Esophagus muscularis mucosa (tissue), 4 donors: ENCODE measurements around the gene SGPP2. TPM values are rescaled to one million over a fixed set of nuclear protein-coding genes. Genes with fewer than 3 reads are reported as not detected.

Source experiments
- DNase-seq: peaks from one replicate; pipeline ENCODE4 v3.0.0-alpha.2; 2017; ENCODE audit errors: extremely low spot score
- H3K27ac ChIP-seq, 4 donors: fragments of 200-600 bp; sonication (generic); replicated peaks in 1 of 4; 1 replicate in 3 of 4; 2 replicates in 1 of 4; pipeline ENCODE4 v1.5.1; 2016 to 2019; ENCODE audit warnings: mild to moderate bottlenecking in 1 of 4
- H3K27me3 ChIP-seq, 4 donors: fragments of 200-600 bp; sonication (generic); one replicate each; pipeline versions ENCODE4 v1.5.1 to v1.6.0; 2016 to 2019
- H3K36me3 ChIP-seq, 4 donors: fragments of 200-600 bp; sonication (generic); one replicate each; pipeline ENCODE4 v1.5.1; 2016 to 2019
- H3K4me1 ChIP-seq, 4 donors: fragments of 200-600 bp; sonication (generic); one replicate each; pipeline ENCODE4 v1.5.1; 2016 to 2019
- H3K4me3 ChIP-seq, 4 donors: fragments of 200-600 bp; sonication (generic); 1 replicate in 2 of 4; 2 replicates in 2 of 4; pipeline ENCODE4 v1.5.1; 2016 to 2019; ENCODE audit warnings: mild to moderate bottlenecking in 4 of 4, moderate library complexity in 1 of 4
- H3K9me3 ChIP-seq, 4 donors: fragments of 200-600 bp; sonication (generic); 1 replicate in 3 of 4; 2 replicates in 1 of 4; pipeline ENCODE4 v1.5.1; 2016 to 2019
- CTCF ChIP-seq, 3 experiments: fragments of 200-600 bp in 2 of 3; fragments of 450-650 bp in 1 of 3; sonication (generic) in 2 of 3; IDR thresholded peaks; one replicate each; pipeline ENCODE4 v1.5.1; 2017 to 2019; ENCODE audit warnings: antibody characterized with exemption in 3 of 3, mild to moderate bottlenecking in 2 of 3, moderate library complexity in 1 of 3
- EP300 ChIP-seq: sonication (generic); formaldehyde crosslinking; IDR thresholded peaks from one replicate; pipeline ENCODE4 v1.6.1; 2017; ENCODE audit warnings: antibody characterized with exemption
- POLR2A ChIP-seq: fragments of 450-650 bp; IDR thresholded peaks from one replicate; pipeline ENCODE4 v1.6.1; 2017; ENCODE audit warnings: antibody characterized with exemption, moderate library complexity, mild to moderate bottlenecking, low read depth
- POLR2AphosphoS5 ChIP-seq, 2 donors: sonication (generic); formaldehyde crosslinking; IDR thresholded peaks; one replicate each; pipeline ENCODE4 v1.6.1; 2017; ENCODE audit warnings: antibody characterized with exemption in 2 of 2
- WGBS: methylation state at CpG from one replicate; pipeline ENCODE4 v1.1.5; 2018; 5-methylcytosine and 5-hydroxymethylcytosine counted together
- intact Hi-C: fragments of 100-400 bp; cut with DNase I; formaldehyde crosslinking; loops from one replicate; pipeline ENCODE4 v1.15.1; 2023
- total RNA-seq, 4 donors: library from RNA; depleted of rRNA; stranded (reverse); fragments of >200 nt; gene quantifications; one replicate each; pipeline versions ENCODE4 v1.1.0 to v1.2.1, GENCODE V29; 2016

SGPP2 gene
- total RNA-seq, 4 donors from 2014 or later, result 0.32 to 0.83 (median 0.52) TPM

DNA sequence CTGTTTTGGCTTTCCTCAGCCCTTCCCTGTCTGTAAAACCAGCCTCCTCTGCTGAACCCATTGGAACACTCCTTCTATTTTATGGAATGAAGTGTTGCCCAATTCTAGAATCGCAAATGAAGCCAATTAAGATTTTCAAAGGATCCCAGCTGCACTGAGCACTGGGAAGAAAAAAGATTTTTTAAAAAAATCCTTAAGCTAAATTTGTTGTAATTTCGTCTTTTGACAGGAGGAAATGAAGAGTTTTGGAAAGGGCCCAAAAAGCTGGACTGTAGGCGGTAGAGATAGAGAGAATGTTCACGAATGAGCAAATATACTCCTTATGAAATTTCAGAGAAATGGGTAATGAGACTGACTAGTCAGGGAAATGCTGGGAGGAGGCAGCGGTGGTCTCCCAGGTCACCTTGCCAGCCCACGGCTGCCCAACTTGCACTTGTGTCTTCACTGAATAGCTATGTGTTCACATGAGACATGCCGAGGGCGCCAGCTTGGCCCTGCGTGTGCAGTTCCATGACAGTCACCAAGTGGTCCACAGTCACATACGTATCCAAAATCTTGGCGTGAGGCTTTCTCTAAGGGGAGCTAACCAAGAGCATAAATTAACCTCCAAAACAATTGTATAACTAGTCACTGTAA, 69.9 kb downstream of the SGPP2 start:
- 71% methylated on average over 9 of the region's 11 CpGs for WGBS
- no peak for TF ChIP-seq EP300
- no peak for TF ChIP-seq POLR2AphosphoS5 (IDR thresholded peaks at IDR 0.05)
- TF ChIP-seq CTCF (IDR thresholded peaks at IDR 0.05), result no peak
- TF ChIP-seq POLR2A, result no peak
- intact Hi-C loops, result no loop called here
- Histone ChIP-seq H3K36me3 (no peaks in the 10 kb centered on the region), H3K27me3 (no peaks in the 10 kb centered on the region), H3K9me3 (no peaks in the 10 kb centered on the region), H3K27ac (no peak overlapping the region), H3K4me1 (peaks cover 0 to 4% (median 0%) of the 10 kb centered on the region in 4 donors), H3K4me3 (no peak overlapping the region)
- no peak for DNase-seq

GRCh38 chr2:222495388-222495787, 71.0 kb downstream of the SGPP2 start:
- intact Hi-C loops, result no loop called here
- peaks cover 0 to 4% (median 0%) of the 10 kb centered on the region in 4 donors for H3K4me1 ChIP-seq
- no peak overlapping the region for H3K27ac ChIP-seq
- TF ChIP-seq POLR2A (no peak), CTCF (IDR thresholded peaks at IDR 0.05) (no peak), EP300 (no peak), POLR2AphosphoS5 (IDR thresholded peaks at IDR 0.05) (no peak)
- H3K27me3 ChIP-seq, result peaks cover 0 to 5% (median 0%) of the 10 kb centered on the region in 4 donors
- no peaks in the 10 kb centered on the region for H3K9me3 ChIP-seq
- no peaks in the 10 kb centered on the region for H3K36me3 ChIP-seq
- 68% methylated on average over 1 of the region's 1 CpG for WGBS
- no peak for DNase-seq
- no peak overlapping the region for H3K4me3 ChIP-seq

- H3K27me3 ChIP-seq, result peaks cover 0 to 5% (median 0%) of the 10 kb centered on the region in 4 donors
- H3K9me3 ChIP-seq, result no peaks in the 10 kb centered on the region
- H3K4me3 ChIP-seq, result no peak overlapping the region
- DNase-seq, result no peak
- no peak for TF ChIP-seq POLR2A
- TF ChIP-seq EP300, result no peak
- TF ChIP-seq CTCF (IDR thresholded peaks at IDR 0.05), result no peak
- no peak for TF ChIP-seq POLR2AphosphoS5 (IDR thresholded peaks at IDR 0.05)
- intact Hi-C loops, result no loop called here
- H3K4me1 ChIP-seq, result no peaks in the 10 kb centered on the region
- no peak overlapping the region for H3K27ac ChIP-seq
- H3K36me3 ChIP-seq, result no peaks in the 10 kb centered on the region
- 79% methylated on average over 3 of the region's 3 CpGs for WGBS
These were observed 74.9 kb downstream of the SGPP2 start for GRCh38 chr2:222499226-222499625.

GRCh38 chr2:222504191-222504590, 79.8 kb downstream of the SGPP2 start:
- H3K4me3 ChIP-seq, result no peak overlapping the region
- 73% methylated on average over 8 of the region's 8 CpGs for WGBS
- H3K9me3 ChIP-seq, result no peaks in the 10 kb centered on the region
- no peaks in the 10 kb centered on the region for H3K4me1 ChIP-seq
- TF ChIP-seq POLR2AphosphoS5 (IDR thresholded peaks at IDR 0.05), result no peak
- no peaks in the 10 kb centered on the region for H3K36me3 ChIP-seq
- H3K27ac ChIP-seq, result no peak overlapping the region
- H3K27me3 ChIP-seq, result peaks cover 0 to 5% (median 0%) of the 10 kb centered on the region in 4 donors
- intact Hi-C loops, result no loop called here
- no peak for DNase-seq

DNA sequence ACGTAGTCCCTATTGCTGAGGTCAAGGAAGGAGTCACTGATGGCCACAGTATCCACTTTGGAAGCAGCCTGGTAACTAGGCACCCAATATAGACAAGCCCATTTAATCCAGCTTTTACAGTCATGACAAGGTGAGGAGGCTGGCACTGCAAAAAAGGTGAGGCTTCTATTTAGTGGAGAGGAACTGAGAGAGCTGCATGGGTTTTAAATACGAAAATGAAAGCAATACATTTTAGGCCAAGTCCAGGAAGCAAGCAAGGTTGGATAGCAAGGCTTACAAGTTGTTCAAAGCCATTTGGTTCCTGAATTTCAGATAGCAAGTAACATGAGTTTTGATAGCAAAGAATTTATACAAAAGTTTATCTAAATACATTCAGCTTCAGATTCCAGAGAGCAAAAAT, 80.4 kb downstream of the SGPP2 start:
- 81% methylated on average over 2 of the region's 2 CpGs for WGBS
- Histone ChIP-seq H3K9me3 (no peaks in the 10 kb centered on the region), H3K27me3 (peaks cover 0 to 2% (median 0%) of the 10 kb centered on the region in 4 donors), H3K36me3 (no peaks in the 10 kb centered on the region), H3K4me1 (no peaks in the 10 kb centered on the region), H3K27ac (no peak overlapping the region), H3K4me3 (no peak overlapping the region)
- TF ChIP-seq POLR2A (no peak), EP300 (no peak), CTCF (IDR thresholded peaks at IDR 0.05) (no peak), POLR2AphosphoS5 (IDR thresholded peaks at IDR 0.05) (no peak)
- intact Hi-C loops, result no loop called here
- DNase-seq, result no peak
